Activated CD8-positive, alpha-beta T cell treated with anti-CD3 and anti-CD28 coated beads for 36 hours (primary cell): ENCODE results near the gene FAM187B. TPM values are rescaled to one million over a fixed set of nuclear protein-coding genes. Genes with fewer than 3 reads are reported as not detected.

Source experiments
- ATAC-seq: fragments of 200-7000 bp; cut with Tn5 transposase; one replicate; pipeline ENCODE4 v1.10.0; 2021; ENCODE audit warnings: mild to moderate bottlenecking, moderate library complexity
- CTCF ChIA-PET: fragments of 350-600 bp; sonication (Branson Sonifier 250); formaldehyde crosslinking; loops from one replicate; lab custom pipeline; 2021; ENCODE audit warnings: antibody characterized with exemption; lab: Charles Lee
- POLR2A ChIA-PET: fragments of 350-600 bp; sonication (Branson Sonifier 250); formaldehyde crosslinking; loops from one replicate; lab custom pipeline; 2021; ENCODE audit warnings: antibody characterized with exemption; lab: Charles Lee
- DNase-seq: peaks from one replicate; pipeline ENCODE4 v3.0.0-alpha.2; 2020
- H3K27ac Mint-ChIP-seq: one replicate; pipeline ENCODE4 v1.8.0; 2021; ENCODE audit warnings: mild to moderate bottlenecking, mixed read lengths
- H3K27me3 Mint-ChIP-seq: one replicate; pipeline ENCODE4 v1.8.0; 2021; ENCODE audit warnings: mixed read lengths
- H3K36me3 Mint-ChIP-seq: one replicate; pipeline ENCODE4 v1.8.0; 2021; ENCODE audit warnings: low read depth, mixed read lengths
- H3K4me1 Mint-ChIP-seq: one replicate; pipeline ENCODE4 v1.8.0; 2021; ENCODE audit warnings: low read depth, mixed read lengths
- H3K4me3 Mint-ChIP-seq: one replicate; pipeline ENCODE4 v1.8.0; 2021; ENCODE audit warnings: mild to moderate bottlenecking, moderate library complexity, mixed read lengths
- H3K9me3 Mint-ChIP-seq: one replicate; pipeline ENCODE4 v1.8.0; 2021; ENCODE audit warnings: mixed read lengths
- intact Hi-C: fragments of 100-400 bp; cut with micrococcal nuclease; formaldehyde crosslinking; loops from one replicate; pipeline ENCODE4 v1.10.0; 2022
- total RNA-seq, 2 experiments: library from RNA; stranded (reverse); gene quantifications; one replicate each; pipeline ENCODE4 v1.2.3, GENCODE V29; 2021
- TF ChIP-seq, protein P1 (sequence below): fragments of 200-600 bp; IDR thresholded peaks from one replicate; pipeline ENCODE4 v1.8.0; 2022; ENCODE audit warnings: antibody characterized with exemption, mild to moderate bottlenecking

The FAM187B gene
- total RNA-seq, 2 experiments from 2014 or later = not detected

GRCh38 chr19:35216016-35216832 lies 12.3 kb downstream of the FAM187B start:
- no peak for ATAC-seq
- Mint-ChIP-seq H3K4me3 (no peak overlapping the region), H3K27ac (peak overlapping the region; percentile 74), H3K27me3 (no peaks in the 10 kb centered on the region), H3K4me1 (peaks cover 52% of the 10 kb centered on the region), H3K9me3 (peaks cover 8% of the 10 kb centered on the region), H3K36me3 (no peaks in the 10 kb centered on the region)
- no peak for DNase-seq
- intact Hi-C loops = no loop called here
- TF ChIP-seq, protein P1, sequence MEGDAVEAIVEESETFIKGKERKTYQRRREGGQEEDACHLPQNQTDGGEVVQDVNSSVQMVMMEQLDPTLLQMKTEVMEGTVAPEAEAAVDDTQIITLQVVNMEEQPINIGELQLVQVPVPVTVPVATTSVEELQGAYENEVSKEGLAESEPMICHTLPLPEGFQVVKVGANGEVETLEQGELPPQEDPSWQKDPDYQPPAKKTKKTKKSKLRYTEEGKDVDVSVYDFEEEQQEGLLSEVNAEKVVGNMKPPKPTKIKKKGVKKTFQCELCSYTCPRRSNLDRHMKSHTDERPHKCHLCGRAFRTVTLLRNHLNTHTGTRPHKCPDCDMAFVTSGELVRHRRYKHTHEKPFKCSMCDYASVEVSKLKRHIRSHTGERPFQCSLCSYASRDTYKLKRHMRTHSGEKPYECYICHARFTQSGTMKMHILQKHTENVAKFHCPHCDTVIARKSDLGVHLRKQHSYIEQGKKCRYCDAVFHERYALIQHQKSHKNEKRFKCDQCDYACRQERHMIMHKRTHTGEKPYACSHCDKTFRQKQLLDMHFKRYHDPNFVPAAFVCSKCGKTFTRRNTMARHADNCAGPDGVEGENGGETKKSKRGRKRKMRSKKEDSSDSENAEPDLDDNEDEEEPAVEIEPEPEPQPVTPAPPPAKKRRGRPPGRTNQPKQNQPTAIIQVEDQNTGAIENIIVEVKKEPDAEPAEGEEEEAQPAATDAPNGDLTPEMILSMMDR = no peak
- ChIA-PET CTCF (interaction anchor here (0.5 to 3.8 kb wide), 7 partner anchors 10 to 80 kb away, joined by 3 to 24 read pairs (median 3); no protein-coding TSS in a partner anchor), POLR2A (interaction anchor here (0.8 to 1.5 kb wide), 5 partner anchors 10 to 52 kb away, joined by 3 to 5 read pairs (median 3); no protein-coding TSS in a partner anchor)

DNA sequence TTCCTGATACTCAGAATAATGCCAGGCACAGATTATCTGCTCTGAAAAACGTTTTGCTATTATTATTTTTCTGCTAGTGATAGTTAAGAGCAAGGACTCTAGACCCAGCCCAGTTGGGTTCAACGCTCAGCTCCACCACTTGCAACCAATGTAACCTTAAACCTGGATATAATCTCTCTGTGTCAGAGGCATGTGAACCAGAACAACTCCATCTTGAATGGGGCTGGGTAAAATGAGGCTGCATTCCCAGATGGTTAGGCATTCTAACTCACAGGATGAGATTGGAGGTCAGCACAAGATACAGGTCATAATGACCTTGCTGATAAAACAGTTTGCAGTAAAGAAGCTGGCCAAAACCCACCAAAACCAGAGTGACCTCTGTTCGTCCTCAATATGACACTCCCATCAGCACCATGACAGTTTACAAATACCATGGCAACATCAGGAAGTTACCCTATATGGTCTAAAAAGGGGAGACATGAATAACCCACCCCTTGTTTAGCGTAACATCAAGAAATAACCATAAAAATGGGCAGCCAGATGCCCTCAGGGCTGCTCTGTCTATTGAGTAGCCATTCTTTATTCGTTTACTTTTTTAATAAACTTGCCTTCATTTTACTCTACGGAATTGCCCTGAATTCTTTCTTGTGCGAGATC lies 13.6 kb downstream of the FAM187B start:
- peaks cover 52% of the 10 kb centered on the region for H3K4me1 Mint-ChIP-seq
- CTCF ChIA-PET = interaction anchor here (0.7 to 3.8 kb wide), 3 partner anchors 27 to 73 kb away, joined by 3 to 24 read pairs (median 9); no protein-coding TSS in a partner anchor
- intact Hi-C loops = loop anchor here (5.0 kb wide), 1 partner anchor 73 kb away; the partner anchor contains the start of gene FXYD7

DNA sequence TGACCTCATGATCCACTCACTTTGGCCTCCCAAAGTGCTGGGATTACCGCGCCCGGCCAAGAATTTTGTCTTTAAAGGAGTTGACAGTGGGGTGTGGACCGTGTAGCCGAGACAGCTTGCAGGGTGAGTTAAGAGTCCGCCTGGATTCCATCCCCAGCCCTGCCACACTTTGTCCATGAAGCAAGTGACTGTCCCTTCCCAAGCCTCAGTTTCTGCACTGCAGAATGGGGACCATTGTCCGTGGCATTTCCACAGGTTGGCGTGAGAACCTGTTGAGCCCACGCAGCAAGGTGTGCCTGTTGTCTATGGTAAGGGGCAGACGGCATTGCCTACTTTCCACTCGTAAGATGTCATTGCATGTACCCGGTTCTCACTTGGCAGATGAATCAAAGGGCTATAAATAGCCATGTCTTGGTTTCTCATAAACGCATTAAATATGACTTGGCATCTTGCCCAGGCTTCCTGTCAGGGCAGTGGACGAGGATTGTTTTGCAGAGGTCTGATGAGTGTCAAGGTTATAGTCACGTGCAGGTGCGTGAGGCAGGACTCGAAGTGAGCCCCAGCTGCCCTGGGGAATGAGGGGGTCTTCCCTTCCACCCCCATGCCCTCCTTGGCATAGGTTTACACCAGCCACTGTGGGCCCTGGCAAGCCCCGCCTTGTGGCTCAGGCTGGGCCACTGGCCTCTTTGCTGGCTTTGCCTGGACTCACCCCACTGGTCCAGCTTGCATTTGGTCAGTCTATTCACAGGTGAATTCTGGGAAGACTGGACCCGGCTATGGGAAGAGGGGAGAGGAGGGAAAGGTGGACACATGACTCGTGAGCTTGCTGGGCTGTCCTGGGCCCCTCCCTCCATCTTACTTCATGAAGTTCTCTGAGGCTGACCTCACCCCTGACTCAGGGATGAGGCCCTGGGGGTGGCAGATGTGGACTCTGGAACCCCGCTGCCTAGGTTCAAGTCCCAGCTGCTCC lies 14.6 kb downstream of the FAM187B start:
- Mint-ChIP-seq H3K36me3 (no peaks in the 10 kb centered on the region), H3K4me1 (peaks cover 56% of the 10 kb centered on the region), H3K27ac (peak overlapping the region; percentile 98), H3K9me3 (peaks cover 7% of the 10 kb centered on the region), H3K27me3 (no peaks in the 10 kb centered on the region), H3K4me3 (peak overlapping the region; percentile 47)
- ATAC-seq (peak; percentile 61), DNase-seq (peak; percentile 93)
- CTCF ChIA-PET = interaction anchor here (0.7 to 2.8 kb wide), 3 partner anchors 28 to 72 kb away, joined by 3 to 9 read pairs (median 3); no protein-coding TSS in a partner anchor
- POLR2A ChIA-PET = interaction anchor here (0.5 to 1.1 kb wide), 9 partner anchors 8 to 337 kb away, joined by 3 to 7 read pairs (median 3); partner anchors contain the start of gene FXYD5
- intact Hi-C loops = loop anchor here (5.0 kb wide), 1 partner anchor 72 kb away; the partner anchor contains the start of gene FXYD7
- TF ChIP-seq, protein P1 = no peak

More for the DNA sequence above, 13.6 kb downstream of the FAM187B start:
- no peaks in the 10 kb centered on the region for H3K27me3 Mint-ChIP-seq
- DNase-seq (no peak), ATAC-seq (no peak)
- peaks cover 8% of the 10 kb centered on the region for H3K9me3 Mint-ChIP-seq
- H3K27ac Mint-ChIP-seq = peak overlapping the region; percentile 98
- H3K36me3 Mint-ChIP-seq = no peaks in the 10 kb centered on the region
- POLR2A ChIA-PET = interaction anchor here (0.7 to 1.5 kb wide), 5 partner anchors 9 to 73 kb away, joined by 3 to 7 read pairs (median 3); partner anchors contain the start of gene FXYD5
- no peak overlapping the region for H3K4me3 Mint-ChIP-seq
- TF ChIP-seq, protein P1 = no peak

- DNase-seq (no peak), ATAC-seq (no peak)
- POLR2A ChIA-PET = interaction anchor here (0.6 to 2.2 kb wide), 5 partner anchors 8 to 71 kb away, joined by 3 to 6 read pairs (median 4); partner anchors contain the start of genes FXYD5 and USF2
- Mint-ChIP-seq H3K27ac (peak overlapping the region; percentile 98), H3K27me3 (no peaks in the 10 kb centered on the region), H3K4me3 (peak overlapping the region; percentile 44), H3K4me1 (peaks cover 70% of the 10 kb centered on the region), H3K9me3 (peaks cover 6% of the 10 kb centered on the region), H3K36me3 (peaks cover 8% of the 10 kb centered on the region)
- intact Hi-C loops = loop anchor here (5.0 kb wide), 1 partner anchor 70 kb away; the partner anchor contains the start of gene FXYD7
- CTCF ChIA-PET = interaction anchor here (1.1 to 2.1 kb wide), 5 partner anchors 10 to 70 kb away, joined by 3 to 6 read pairs (median 4); partner anchors contain the start of genes FXYD5 and FXYD7
- TF ChIP-seq, protein P1 = no peak
Measured at GRCh38 chr19:35212241-35212640, 16.3 kb downstream of the FAM187B start.
